BE2C (cell line): ENCODE measurements around the gene G6PD.

Source experiments
- DNase-seq: peaks from one replicate; pipeline ENCODE4 v3.0.0-alpha.2; 2020
- H3K27me3 ChIP-seq: fragments of 250-450 bp; sonication (Bioruptor Pico); 2 replicates; pipeline ENCODE4 v1.5.1; 2020; ENCODE audit warnings: mild to moderate bottlenecking
- H3K36me3 ChIP-seq: fragments of 250-450 bp; sonication (Bioruptor Pico); 2 replicates; pipeline ENCODE4 v1.5.1; 2020; ENCODE audit warnings: mild to moderate bottlenecking
- H3K4me1 ChIP-seq: fragments of 250-450 bp; sonication (Bioruptor Pico); 2 replicates; pipeline ENCODE4 v1.5.1; 2020
- H3K4me3 ChIP-seq: 2 replicates; pipeline ENCODE4 v1.5.1; 2011; ENCODE audit warnings: low read depth, low read length
- H3K9me3 ChIP-seq: fragments of 250-450 bp; sonication (Bioruptor Pico); 2 replicates; pipeline ENCODE4 v1.5.1; 2020
- TF ChIP-seq, protein P1 (sequence below): IDR thresholded peaks from 2 replicates; pipeline ENCODE4 v1.5.1; 2012; ENCODE audit warnings: mild to moderate bottlenecking, low read depth, low read length

The G6PD gene

GRCh38 chrX:154529206-154529612, 17.4 kb downstream of the G6PD start:
- H3K4me3 ChIP-seq = no peak overlapping the region
- peaks cover 20% of the 10 kb centered on the region for H3K36me3 ChIP-seq
- no peak for DNase-seq
- H3K9me3 ChIP-seq = no peaks in the 10 kb centered on the region
- no peaks in the 10 kb centered on the region; the same call in 1 of the 2 replicates for H3K4me1 ChIP-seq
- TF ChIP-seq, protein P1, sequence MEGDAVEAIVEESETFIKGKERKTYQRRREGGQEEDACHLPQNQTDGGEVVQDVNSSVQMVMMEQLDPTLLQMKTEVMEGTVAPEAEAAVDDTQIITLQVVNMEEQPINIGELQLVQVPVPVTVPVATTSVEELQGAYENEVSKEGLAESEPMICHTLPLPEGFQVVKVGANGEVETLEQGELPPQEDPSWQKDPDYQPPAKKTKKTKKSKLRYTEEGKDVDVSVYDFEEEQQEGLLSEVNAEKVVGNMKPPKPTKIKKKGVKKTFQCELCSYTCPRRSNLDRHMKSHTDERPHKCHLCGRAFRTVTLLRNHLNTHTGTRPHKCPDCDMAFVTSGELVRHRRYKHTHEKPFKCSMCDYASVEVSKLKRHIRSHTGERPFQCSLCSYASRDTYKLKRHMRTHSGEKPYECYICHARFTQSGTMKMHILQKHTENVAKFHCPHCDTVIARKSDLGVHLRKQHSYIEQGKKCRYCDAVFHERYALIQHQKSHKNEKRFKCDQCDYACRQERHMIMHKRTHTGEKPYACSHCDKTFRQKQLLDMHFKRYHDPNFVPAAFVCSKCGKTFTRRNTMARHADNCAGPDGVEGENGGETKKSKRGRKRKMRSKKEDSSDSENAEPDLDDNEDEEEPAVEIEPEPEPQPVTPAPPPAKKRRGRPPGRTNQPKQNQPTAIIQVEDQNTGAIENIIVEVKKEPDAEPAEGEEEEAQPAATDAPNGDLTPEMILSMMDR = no peak
- H3K27me3 ChIP-seq = no peaks in the 10 kb centered on the region

DNA sequence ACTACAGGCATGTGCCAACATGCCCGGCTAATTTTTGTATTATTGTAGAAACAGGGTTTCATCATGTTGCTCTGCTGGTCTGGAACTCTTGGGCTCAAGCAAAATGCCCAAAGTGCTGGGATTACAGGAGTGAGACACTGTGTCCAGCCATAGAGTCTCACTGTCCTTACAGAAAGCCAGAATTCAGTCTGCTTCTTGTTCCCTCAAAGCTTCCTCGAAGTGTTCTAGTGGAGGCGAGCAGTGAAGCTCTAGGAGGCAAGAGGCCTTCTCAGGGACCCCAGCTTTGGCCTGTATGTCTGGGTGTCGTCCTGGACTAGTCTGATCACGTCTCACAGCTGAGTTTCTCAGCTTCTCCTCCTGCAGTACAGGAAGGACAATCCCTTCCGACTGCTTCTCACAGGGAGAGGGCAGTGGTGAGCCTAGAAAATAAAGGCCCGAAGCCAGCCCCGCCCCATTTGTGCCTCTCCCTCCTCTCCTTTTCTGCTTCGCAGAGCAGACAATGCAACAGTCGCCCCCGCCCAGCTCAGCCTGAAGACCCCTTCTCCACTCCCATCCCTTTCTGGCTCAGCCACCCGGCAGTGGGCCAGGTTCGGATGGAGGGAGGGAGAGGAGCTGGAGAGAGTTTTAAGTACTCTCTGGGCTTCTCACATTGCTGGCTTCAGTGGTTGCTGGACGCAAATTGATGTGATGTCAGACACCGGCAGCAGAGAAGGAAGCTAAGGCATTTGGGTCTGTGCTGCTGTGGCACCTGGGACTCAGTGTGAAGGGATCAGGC, 19.6 kb downstream of the G6PD start:
- peak overlapping the region; percentile 41 for H3K4me3 ChIP-seq

DNA sequence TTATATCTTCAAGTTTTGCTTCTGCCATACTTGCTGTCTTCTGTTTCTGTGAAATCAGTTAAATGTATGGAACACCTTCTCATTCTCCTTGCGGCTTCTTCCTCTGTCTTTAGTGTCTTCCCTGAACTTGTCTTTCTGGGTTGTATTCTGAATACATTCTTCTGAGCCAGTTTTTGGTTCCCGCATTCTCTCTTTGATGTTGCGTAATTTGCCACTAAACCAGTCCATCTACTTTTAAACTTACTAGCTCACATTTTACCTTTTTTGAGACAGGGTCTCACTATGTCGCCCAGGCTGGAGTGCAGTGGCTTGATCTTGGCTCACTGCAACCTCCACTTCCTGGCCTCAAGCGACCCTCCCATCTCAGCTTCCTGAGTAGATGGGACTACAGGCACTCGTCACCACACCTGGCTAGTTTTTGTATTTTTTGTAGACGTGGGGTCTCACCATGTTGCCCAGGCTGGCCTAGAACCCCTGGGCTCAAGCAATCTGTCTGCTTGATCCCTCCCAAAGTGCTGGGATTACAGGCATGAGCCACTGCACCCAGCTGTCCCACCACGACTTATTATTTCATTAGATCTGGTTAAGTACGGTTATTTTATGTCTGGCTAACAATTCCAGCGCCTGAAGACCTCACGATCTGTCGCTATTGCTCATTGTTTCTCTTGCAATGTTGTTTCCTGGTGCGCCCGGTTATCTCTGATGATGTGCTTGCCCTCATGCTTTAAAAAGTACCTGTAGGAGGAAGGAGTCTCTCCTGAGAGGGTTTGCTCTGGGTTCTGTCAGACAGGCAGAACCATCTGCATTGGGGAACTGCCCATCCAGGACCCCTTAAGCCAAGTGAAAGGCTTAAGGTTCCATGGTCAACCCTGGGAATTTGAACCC, 20.8 kb downstream of the G6PD start:
- Histone ChIP-seq H3K4me1 (no peaks in the 10 kb centered on the region; the same call in 1 of the 2 replicates), H3K27me3 (no peaks in the 10 kb centered on the region), H3K4me3 (no peak overlapping the region), H3K9me3 (no peaks in the 10 kb centered on the region), H3K36me3 (no peaks in the 10 kb centered on the region)
- TF ChIP-seq, protein P1 = no peak
- DNase-seq = no peak

More for the DNA sequence above, 19.6 kb downstream of the G6PD start:
- DNase-seq = peak; percentile 77
- Histone ChIP-seq H3K4me1 (no peaks in the 10 kb centered on the region; the same call in 1 of the 2 replicates), H3K36me3 (no peaks in the 10 kb centered on the region), H3K9me3 (no peaks in the 10 kb centered on the region), H3K27me3 (no peaks in the 10 kb centered on the region)
- TF ChIP-seq, protein P1 = peak; percentile 63

- no peaks in the 10 kb centered on the region for H3K4me1 ChIP-seq
- TF ChIP-seq, protein P1 = no peak
- H3K36me3 ChIP-seq = no peaks in the 10 kb centered on the region
- H3K9me3 ChIP-seq = no peaks in the 10 kb centered on the region
- H3K27me3 ChIP-seq = no peaks in the 10 kb centered on the region
- H3K4me3 ChIP-seq = no peak overlapping the region
- no peak for DNase-seq
Measured at GRCh38 chrX:154519389-154519788, 27.3 kb downstream of the G6PD start.

DNA sequence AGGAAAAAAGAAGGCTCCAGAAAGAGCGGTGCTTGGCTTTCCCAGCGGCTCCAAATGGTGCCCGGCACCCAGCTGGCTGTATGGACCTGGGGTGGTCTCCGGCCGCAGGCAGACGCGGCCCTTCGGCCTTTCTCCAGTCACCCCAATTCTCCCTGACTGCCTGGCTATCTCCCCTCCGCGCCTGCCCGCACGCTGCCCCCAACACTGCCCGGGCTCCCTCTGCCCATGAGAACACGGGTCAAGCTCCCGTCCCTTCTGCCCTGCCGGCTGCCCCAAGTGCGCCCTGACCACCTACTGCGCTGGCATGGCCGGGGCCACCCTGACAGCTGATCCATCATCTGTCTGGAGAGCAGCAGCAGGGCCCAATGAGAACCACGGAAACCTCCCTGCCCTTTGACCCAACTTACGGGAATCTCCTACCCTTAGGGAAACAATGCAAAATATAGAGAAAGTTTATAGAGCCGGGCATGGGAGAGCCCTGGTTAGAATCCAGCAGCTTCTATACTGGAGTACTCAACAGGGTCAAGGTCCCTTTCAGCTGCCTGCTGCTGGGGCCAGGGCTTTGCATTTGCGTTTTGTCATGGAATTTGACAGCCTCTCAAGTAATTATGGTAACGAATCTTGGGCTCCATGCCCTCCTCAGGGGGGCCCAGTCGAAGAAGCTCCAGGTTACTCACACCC, 29.4 kb downstream of the G6PD start:
- TF ChIP-seq, protein P1 = no peak
- Histone ChIP-seq H3K9me3 (no peaks in the 10 kb centered on the region), H3K4me3 (no peak overlapping the region), H3K4me1 (no peaks in the 10 kb centered on the region), H3K27me3 (no peaks in the 10 kb centered on the region), H3K36me3 (no peaks in the 10 kb centered on the region)
- no peak for DNase-seq
